NB4 (cell line): ENCODE measurements around the gene PGAM2.
"Not testable (repeated sequence)": the region's sequence is repeated elsewhere in the genome, so short reads cannot be mapped to it uniquely, and the experiment has no call there.

Experiments
- DNase-seq: peaks from one replicate; pipeline ENCODE4 v3.0.0; 2010; ENCODE audit warnings: low read depth
- H3K4me3 ChIP-seq: one replicate; pipeline ENCODE4 v1.5.1; 2011; ENCODE audit warnings: mild to moderate bottlenecking, low read depth, low read length, moderate library complexity
- CTCF ChIP-seq: IDR thresholded peaks from one replicate; pipeline ENCODE4 v1.5.1; 2012; ENCODE audit warnings: low read depth, low read length
- MAX ChIP-seq: IDR thresholded peaks from 2 replicates; pipeline ENCODE4 v1.6.1; 2011; ENCODE audit warnings: low read depth, low read length
- MYC ChIP-seq: IDR thresholded peaks from 2 replicates; pipeline ENCODE4 v1.6.1; 2011; ENCODE audit warnings: low read depth, low read length
- POLR2A ChIP-seq: IDR thresholded peaks from 2 replicates; pipeline ENCODE4 v1.6.1; 2011; ENCODE audit warnings: mild to moderate bottlenecking; ENCODE audit not compliant: insufficient read length; ENCODE audit errors: extremely low read depth

PGAM2 gene

GRCh38 chr7:44046321-44047061 is 18.9 kb downstream of the PGAM2 start:
- DNase-seq = peak; percentile 52
- TF ChIP-seq CTCF = no peak
- no peak for TF ChIP-seq MAX
- TF ChIP-seq POLR2A = no peak
- no peak for TF ChIP-seq MYC
- H3K4me3 ChIP-seq = peak overlapping the region; percentile 80

- peak; percentile 50 for DNase-seq
- peak overlapping the region; percentile 80 for H3K4me3 ChIP-seq
- TF ChIP-seq CTCF (no peak), MYC (no peak), POLR2A (no peak), MAX (no peak)
Observed at GRCh38 chr7:44045226-44046014, 19.9 kb downstream of the PGAM2 start.

- TF ChIP-seq POLR2A = peak; percentile 99
- TF ChIP-seq MAX = peak; percentile 91
- peak; percentile 86 for TF ChIP-seq MYC
- no peak for TF ChIP-seq CTCF
- peak; percentile 94 for DNase-seq
- peak within 1 kb of the TSS; percentile 80 for H3K4me3 ChIP-seq
Observed at GRCh38 chr7:44044315-44045225, 20.8 kb downstream of the PGAM2 start, which contains the start of gene DBNL. Gene DBNL (plus strand): TSS chr7:44044702. CDS start chr7:44044738, 36 bp downstream.

GRCh38 chr7:44043902-44044301 is 21.5 kb downstream of the PGAM2 start:
- no peak for DNase-seq
- TF ChIP-seq CTCF = no peak
- no peak for TF ChIP-seq MAX
- no peak for TF ChIP-seq POLR2A
- peak overlapping the region; percentile 80 for H3K4me3 ChIP-seq

GRCh38 chr7:44042221-44042620 is 23.1 kb downstream of the PGAM2 start:
- no peak for TF ChIP-seq MAX
- no peak for TF ChIP-seq MYC
- no peak for TF ChIP-seq POLR2A
- TF ChIP-seq CTCF = no peak
- H3K4me3 ChIP-seq = no peak overlapping the region
- DNase-seq = no peak

GRCh38 chr7:44040493-44040891 is 24.9 kb downstream of the PGAM2 start:
- H3K4me3 ChIP-seq, DNase-seq: not testable (repeated sequence)

GRCh38 chr7:44039800-44040492 is 25.4 kb downstream of the PGAM2 start:
- H3K4me3 ChIP-seq = not testable (repeated sequence)

GRCh38 chr7:44038961-44039558 is 26.3 kb downstream of the PGAM2 start:
- not testable (repeated sequence) for H3K4me3 ChIP-seq, DNase-seq

More at GRCh38 chr7:44039800-44040492, 25.4 kb downstream of the PGAM2 start:
- not testable (repeated sequence) for DNase-seq
